Measurements from ENCODE around the gene B4GALT5.

DNA sequence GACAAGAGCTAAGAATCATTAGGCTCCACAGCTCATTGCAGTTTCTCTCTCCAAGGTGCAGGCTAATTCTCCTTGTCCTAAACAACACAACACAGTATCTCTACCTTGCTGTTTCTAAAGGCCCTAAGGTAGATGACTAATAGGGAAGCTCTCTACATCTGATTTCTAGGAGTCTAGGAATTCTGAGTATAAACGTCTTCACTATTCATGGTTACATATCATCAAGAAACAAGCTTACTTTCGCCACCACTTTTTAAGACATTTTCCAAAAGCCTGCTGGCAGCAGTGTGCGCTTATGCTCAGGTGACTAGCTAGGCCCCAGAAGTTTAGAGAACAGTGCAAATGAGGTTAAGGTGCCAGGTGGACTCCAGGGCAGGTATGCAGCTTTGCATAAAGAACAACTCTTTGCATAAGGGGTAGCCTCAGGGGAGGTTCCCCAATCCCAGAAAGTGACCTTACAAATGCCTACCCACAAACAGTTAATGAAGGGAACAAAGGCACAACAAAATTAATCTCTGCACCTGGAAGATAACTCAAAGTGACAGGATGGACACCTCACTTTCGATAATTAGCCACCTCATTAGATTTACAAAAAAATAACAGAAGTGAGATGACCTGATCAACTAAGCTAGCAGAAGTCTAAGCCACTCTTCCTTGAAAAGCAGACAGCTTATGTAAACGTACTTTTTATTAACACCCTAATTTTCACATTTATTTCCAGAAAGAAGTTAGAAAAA, 20.1 kb downstream of the B4GALT5 start:
- TF ChIP-seq, protein P1, sequence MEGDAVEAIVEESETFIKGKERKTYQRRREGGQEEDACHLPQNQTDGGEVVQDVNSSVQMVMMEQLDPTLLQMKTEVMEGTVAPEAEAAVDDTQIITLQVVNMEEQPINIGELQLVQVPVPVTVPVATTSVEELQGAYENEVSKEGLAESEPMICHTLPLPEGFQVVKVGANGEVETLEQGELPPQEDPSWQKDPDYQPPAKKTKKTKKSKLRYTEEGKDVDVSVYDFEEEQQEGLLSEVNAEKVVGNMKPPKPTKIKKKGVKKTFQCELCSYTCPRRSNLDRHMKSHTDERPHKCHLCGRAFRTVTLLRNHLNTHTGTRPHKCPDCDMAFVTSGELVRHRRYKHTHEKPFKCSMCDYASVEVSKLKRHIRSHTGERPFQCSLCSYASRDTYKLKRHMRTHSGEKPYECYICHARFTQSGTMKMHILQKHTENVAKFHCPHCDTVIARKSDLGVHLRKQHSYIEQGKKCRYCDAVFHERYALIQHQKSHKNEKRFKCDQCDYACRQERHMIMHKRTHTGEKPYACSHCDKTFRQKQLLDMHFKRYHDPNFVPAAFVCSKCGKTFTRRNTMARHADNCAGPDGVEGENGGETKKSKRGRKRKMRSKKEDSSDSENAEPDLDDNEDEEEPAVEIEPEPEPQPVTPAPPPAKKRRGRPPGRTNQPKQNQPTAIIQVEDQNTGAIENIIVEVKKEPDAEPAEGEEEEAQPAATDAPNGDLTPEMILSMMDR (conservative IDR thresholded peaks at IDR 0.05; ENCODE audit: low read length) = no peak
- no peak for TF ChIP-seq EZH2phosphoT487 (IDR thresholded peaks at IDR 0.05; ENCODE audit: borderline replicate concordance)

Measured in Loucy (cell line).